Brain microvascular endothelial cell (primary cell): ENCODE measurements around the gene NYNRIN.

Source experiments
- DNase-seq: peaks from one replicate; pipeline ENCODE4 v3.0.0-alpha.2; 2020
- H3K27ac ChIP-seq: fragments of 250-450 bp; sonication (Bioruptor Pico); 2 replicates; pipeline ENCODE4 v1.5.1; 2020; ENCODE audit warnings: mild to moderate bottlenecking, moderate library complexity
- H3K27me3 ChIP-seq: fragments of 250-450 bp; sonication (Bioruptor Pico); replicated peaks from 2 replicates; pipeline ENCODE4 v1.5.1; 2020; ENCODE audit warnings: mild to moderate bottlenecking
- H3K36me3 ChIP-seq: fragments of 250-450 bp; sonication (Bioruptor Pico); replicated peaks from 2 replicates; pipeline ENCODE4 v1.5.1; 2020; ENCODE audit warnings: mild to moderate bottlenecking
- H3K4me3 ChIP-seq: 2 replicates; pipeline ENCODE4 v1.5.1; 2011; ENCODE audit warnings: low read depth, mild to moderate bottlenecking, control low read depth, low read length, moderate library complexity
- CTCF ChIP-seq: IDR thresholded peaks from 2 replicates; pipeline ENCODE4 v1.5.1; 2011; ENCODE audit warnings: low read depth, mild to moderate bottlenecking, moderate library complexity, low read length, control low read depth, inconsistent platforms; ENCODE audit errors: missing control alignments
- in situ Hi-C: cut with HindIII; loops from 2 replicates; pipeline ENCODE4 v1.10.0; 2017; ENCODE audit warnings: low sequenced_read_pairs, low pct_ligation_motif_present

Gene NYNRIN

GRCh38 chr14:24426150-24426911 is 27.5 kb downstream of the NYNRIN start:
- H3K27ac ChIP-seq: no peak overlapping the region
- in situ Hi-C loops: no loop called here
- H3K27me3 ChIP-seq: no peaks in the 10 kb centered on the region
- no peak overlapping the region for H3K4me3 ChIP-seq
- DNase-seq: no peak
- no peaks in the 10 kb centered on the region for H3K36me3 ChIP-seq
- TF ChIP-seq CTCF: no peak

DNA sequence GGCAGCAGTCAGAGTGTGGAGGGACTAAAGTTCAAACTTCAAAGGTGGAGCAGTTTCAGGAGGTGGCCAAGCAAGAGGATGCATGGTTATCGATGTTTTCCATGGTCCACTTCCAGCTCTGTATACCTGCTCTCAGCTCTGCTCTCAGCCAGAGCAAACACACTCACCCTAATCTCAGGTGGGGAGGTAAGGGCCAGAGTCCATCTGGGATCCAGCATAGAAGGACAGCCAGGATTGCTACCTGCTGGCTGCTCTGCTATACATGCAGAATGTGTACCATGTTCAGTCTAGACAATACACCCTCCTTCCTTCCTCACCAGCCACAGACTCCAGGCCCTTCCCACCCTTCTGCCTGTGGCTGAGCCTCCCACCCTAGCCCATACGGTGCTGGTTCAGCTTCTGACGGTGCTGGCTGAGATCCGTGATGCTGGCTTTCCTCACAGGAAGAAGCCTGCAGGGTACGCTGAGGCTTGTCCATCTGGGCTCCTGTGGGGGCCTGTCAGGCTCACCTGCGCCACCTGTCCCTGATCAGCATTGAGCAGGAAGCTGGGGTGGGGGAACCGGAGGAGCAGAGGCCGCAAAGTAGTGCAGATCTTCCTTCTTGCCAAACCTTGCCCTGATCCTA is 28.2 kb downstream of the NYNRIN start:
- H3K4me3 ChIP-seq: no peak overlapping the region
- no peak for TF ChIP-seq CTCF
- H3K36me3 ChIP-seq: peaks cover 3% of the 10 kb centered on the region
- no peaks in the 10 kb centered on the region for H3K27me3 ChIP-seq
- in situ Hi-C loops: no loop called here
- DNase-seq: no peak
- H3K27ac ChIP-seq: no peak overlapping the region

- H3K36me3 ChIP-seq: peaks cover 11% of the 10 kb centered on the region
- in situ Hi-C loops: no loop called here
- H3K27ac ChIP-seq: no peak overlapping the region
Observed at GRCh38 chr14:24427537-24428508, 29.0 kb downstream of the NYNRIN start.

GRCh38 chr14:24428628-24429394 is 30.0 kb downstream of the NYNRIN start:
- no peak overlapping the region for H3K4me3 ChIP-seq
- peaks cover 19% of the 10 kb centered on the region for H3K36me3 ChIP-seq
- peak overlapping the region; percentile 95 for H3K27ac ChIP-seq
- no peak for TF ChIP-seq CTCF
- DNase-seq: no peak
- no peaks in the 10 kb centered on the region for H3K27me3 ChIP-seq
- in situ Hi-C loops: no loop called here

More at GRCh38 chr14:24427537-24428508, 29.0 kb downstream of the NYNRIN start:
- no peak for DNase-seq
- Histone ChIP-seq H3K4me3 (no peak overlapping the region), H3K27me3 (no peaks in the 10 kb centered on the region)
- no peak for TF ChIP-seq CTCF
